ENCODE data around the gene ADGRL2.

The ADGRL2 gene

GRCh38 chr1:82001345-82001744, 200.6 kb downstream of the ADGRL2 start:
- no peak for DNase-seq

GRCh38 chr1:82007804-82008203, 207.1 kb downstream of the ADGRL2 start:
- no peak for DNase-seq

DNA sequence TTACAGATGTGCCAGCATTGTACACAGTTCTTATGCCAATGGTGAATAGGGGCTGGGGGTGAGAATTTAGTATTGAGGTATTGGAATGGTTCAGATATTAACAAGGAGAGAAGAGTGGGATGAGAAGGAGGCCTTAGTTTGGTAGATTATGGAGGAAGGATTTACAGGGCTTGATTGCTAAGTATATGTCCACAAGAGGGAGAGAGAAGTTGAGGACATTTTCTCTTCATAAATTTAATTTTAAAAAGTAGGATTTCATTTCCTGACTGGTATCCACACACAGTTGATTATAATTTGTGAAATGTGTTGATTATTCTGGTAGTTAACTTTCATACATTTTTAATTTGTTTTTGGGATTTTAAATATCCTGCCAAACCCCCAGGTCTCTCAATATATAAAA, 213.0 kb downstream of the ADGRL2 start:
- DNase-seq = no peak

DNA sequence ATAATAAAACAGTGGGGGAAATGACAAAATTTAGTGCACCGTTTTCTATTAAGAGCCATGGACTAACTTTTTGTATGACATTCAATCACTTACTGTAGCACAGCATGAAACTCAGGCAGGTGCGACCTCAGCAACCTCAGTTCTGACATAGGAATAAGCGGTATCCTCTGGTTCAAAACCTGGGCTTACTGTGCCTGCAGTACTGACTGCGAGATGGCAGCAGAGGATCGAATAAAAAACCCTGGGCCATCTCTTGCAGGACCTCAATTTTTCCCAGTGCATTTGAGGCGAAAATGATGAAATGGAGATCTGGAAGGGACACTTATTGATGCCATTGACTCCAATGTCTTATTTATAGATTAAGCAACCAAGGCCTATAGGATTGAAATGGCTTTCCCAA, 214.7 kb downstream of the ADGRL2 start:
- DNase-seq = no peak

GRCh38 chr1:82018319-82018718, 217.6 kb downstream of the ADGRL2 start:
- no peak for DNase-seq

DNA sequence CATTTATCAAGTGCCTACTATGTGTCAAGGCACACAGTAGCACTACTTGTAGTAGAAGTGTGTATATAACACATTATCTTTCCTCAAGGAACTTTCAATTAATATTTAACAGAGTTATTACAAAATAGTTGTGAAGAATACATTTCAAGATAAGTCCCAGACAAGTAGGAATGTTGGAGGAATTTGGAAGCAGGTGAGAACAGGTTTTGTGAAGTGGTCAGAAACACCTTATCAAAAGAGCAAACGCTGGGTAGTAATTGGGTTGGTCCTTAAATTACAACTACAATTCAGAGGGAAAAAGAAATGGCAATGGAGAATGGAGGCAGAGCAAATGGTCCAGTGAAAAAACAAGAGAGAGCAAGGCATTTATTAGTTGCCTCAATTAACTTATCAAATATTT, 218.8 kb downstream of the ADGRL2 start:
- no peak for DNase-seq

DNA sequence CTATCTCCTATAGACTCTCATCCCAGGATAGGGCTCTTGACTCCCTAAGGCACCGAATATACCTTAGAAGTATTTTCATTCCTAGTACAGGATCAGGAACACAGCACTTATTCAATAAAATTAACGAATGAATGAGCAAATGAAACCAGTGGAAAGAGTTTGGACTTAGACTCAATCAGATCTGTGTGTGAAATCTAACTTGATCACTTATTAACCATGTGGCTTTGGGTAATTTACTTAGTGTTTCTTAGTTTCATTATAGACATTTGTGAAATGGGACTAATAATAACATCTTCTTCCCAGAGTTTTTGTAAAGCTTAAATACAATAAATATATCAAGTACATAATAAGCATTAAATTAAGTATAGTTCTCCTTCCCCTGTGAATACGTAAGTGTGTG, 230.1 kb downstream of the ADGRL2 start:
- DNase-seq = no peak

- DNase-seq = no peak
Observed at GRCh38 chr1:82032068-82032467, 231.3 kb downstream of the ADGRL2 start.

GRCh38 chr1:82034812-82035211, 234.1 kb downstream of the ADGRL2 start:
- no peak for DNase-seq
